Measurements from ENCODE around the gene EFCAB12. TPM values are rescaled to one million over a fixed set of nuclear protein-coding genes. Genes with fewer than 3 reads are reported as not detected.

The EFCAB12 gene
- total RNA-seq, 4 donors from 2014 or later: not detected

GRCh38 chr3:129440618-129441190, 12.3 kb upstream of the EFCAB12 start:
- intact Hi-C loops (cut with DNase I; ENCODE audit: low total_unique reads): loop anchor here (2.0 to 5.0 kb wide), 2 partner anchors 42 to 123 kb away; a partner anchor contains a TSS
- in situ Hi-C loops (cut with MboI; ENCODE audit: low sequenced_read_pairs in 4 of 4): no loop called here

GRCh38 chr3:129439817-129440617, 11.6 kb upstream of the EFCAB12 start, which contains the start of the genes IFT122 and MBD4:
IFT122 (plus strand) TSS chr3:129440224; CDS start chr3:129440331, 107 bp downstream.
MBD4 (minus strand) TSS chr3:129439948; CDS start chr3:129439833, 115 bp downstream.
- TF ChIP-seq CTCF (IDR thresholded peaks at IDR 0.05 in 4 of 5, conservative IDR thresholded peaks at IDR 0.05 in 1 of 5) (peak in 1 of 5 experiments; percentile 4), POLR2A (IDR thresholded peaks at IDR 0.05) (peak; percentile 63 to 88)
- H3K4me1 ChIP-seq: peaks cover 28 to 31% of the 10 kb centered on the region in 2 donors
- H3K36me3 ChIP-seq: peaks cover 0 to 22% of the 10 kb centered on the region in 2 donors
- peak within 1 kb of the TSS; percentile 68 to 89 (median 76) for H3K4me3 ChIP-seq
- intact Hi-C loops (cut with DNase I; ENCODE audit: low total_unique reads): loop anchor here (1.0 to 5.0 kb wide), 3 partner anchors 12 to 123 kb away; partner anchors contain the start of gene EFCAB12
- in situ Hi-C loops (cut with MboI; ENCODE audit: low sequenced_read_pairs in 4 of 4): no loop called here
- ATAC-seq: peak; percentile 93 to 96
- no peaks in the 10 kb centered on the region for H3K27me3 ChIP-seq
- H3K27ac ChIP-seq: peak within 1 kb of the TSS; percentile 81 to 92 (median 85)
- H3K9me3 ChIP-seq: no peaks in the 10 kb centered on the region
- DNase-seq: peak; percentile 96 to 98

More at GRCh38 chr3:129440618-129441190, 12.3 kb upstream of the EFCAB12 start:
- Histone ChIP-seq H3K36me3 (peaks cover 0 to 22% of the 10 kb centered on the region in 2 donors), H3K27me3 (no peaks in the 10 kb centered on the region), H3K4me1 (peaks cover 28 to 31% of the 10 kb centered on the region in 2 donors), H3K27ac (peak overlapping the region; percentile 81 to 92 (median 85)), H3K9me3 (no peaks in the 10 kb centered on the region), H3K4me3 (peak overlapping the region; percentile 68 to 89 (median 76))
- no peak for TF ChIP-seq POLR2A (IDR thresholded peaks at IDR 0.05)
- no peak for TF ChIP-seq CTCF (IDR thresholded peaks at IDR 0.05 in 4 of 5, conservative IDR thresholded peaks at IDR 0.05 in 1 of 5)
- no peak for ATAC-seq
- DNase-seq: no peak

- H3K9me3 ChIP-seq: no peaks in the 10 kb centered on the region
- peaks cover 28 to 31% of the 10 kb centered on the region in 2 donors for H3K4me1 ChIP-seq
- ATAC-seq: peak; percentile 5 to 8
- no peaks in the 10 kb centered on the region for H3K27me3 ChIP-seq
- TF ChIP-seq CTCF (IDR thresholded peaks at IDR 0.05 in 4 of 5, conservative IDR thresholded peaks at IDR 0.05 in 1 of 5): no peak
- H3K27ac ChIP-seq: peak overlapping the region; percentile 81 to 92 (median 85)
- DNase-seq: peak; percentile 23 to 30
- peaks cover 0 to 23% of the 10 kb centered on the region in 2 donors for H3K36me3 ChIP-seq
- intact Hi-C loops (cut with DNase I; ENCODE audit: low total_unique reads): loop anchor here (1.0 kb wide), 1 partner anchor 11 kb away; the partner anchor contains the start of gene EFCAB12
- H3K4me3 ChIP-seq: peak overlapping the region; percentile 68 to 89 (median 76)
- in situ Hi-C loops (cut with MboI; ENCODE audit: low sequenced_read_pairs in 4 of 4): no loop called here
Measured at GRCh38 chr3:129439226-129439816, 10.9 kb upstream of the EFCAB12 start.

- intact Hi-C loops (cut with DNase I; ENCODE audit: low total_unique reads): no loop called here
- H3K27me3 ChIP-seq: no peaks in the 10 kb centered on the region
- ATAC-seq: no peak
- peaks cover 0 to 61% of the 10 kb centered on the region in 2 donors for H3K36me3 ChIP-seq
- TF ChIP-seq POLR2A (IDR thresholded peaks at IDR 0.05) (no peak), CTCF (IDR thresholded peaks at IDR 0.05 in 4 of 5, conservative IDR thresholded peaks at IDR 0.05 in 1 of 5) (no peak)
- DNase-seq: no peak
- in situ Hi-C loops (cut with MboI; ENCODE audit: low sequenced_read_pairs in 4 of 4): no loop called here
- H3K4me1 ChIP-seq: peaks cover 4 to 5% of the 10 kb centered on the region in 2 donors
- no peak overlapping the region for H3K27ac ChIP-seq
- H3K9me3 ChIP-seq: no peaks in the 10 kb centered on the region
- no peak overlapping the region for H3K4me3 ChIP-seq
Measured at GRCh38 chr3:129435367-129435766, 6.9 kb upstream of the EFCAB12 start.

All from gastrocnemius medialis (tissue), 4 donors.